HepG2 (cell line): ENCODE data around the gene ARL14EP. TPM values are rescaled to one million over a fixed set of nuclear protein-coding genes. Genes with fewer than 3 reads are reported as not detected.

Experiments
- ATAC-seq: fragments of 200-7000 bp; cut with Tn5 transposase; 3 replicates; pipeline ENCODE4 v1.9.1; 2020; ENCODE audit warnings: mild to moderate bottlenecking, moderate library complexity
- BruUV-seq: library from RNA; stranded (reverse); fragments of 400-500 nt; replicated peaks from 2 replicates; lab custom pipeline; 2021; lab: Mats Ljungman, UMichigan
- CTCF ChIA-PET: fragments of 300-600 bp; formaldehyde crosslinking; extraction: SDS; loops from one replicate; lab custom pipeline; 2021; ENCODE audit warnings: low total read pairs, inconsistent platforms, low intra/inter-chr PET ratio; lab: Yijun Ruan, JAX
- POLR2A ChIA-PET: fragments of 350-600 bp; sonication (Branson Sonifier 250); formaldehyde crosslinking; loops from one replicate; lab custom pipeline; 2020; ENCODE audit warnings: antibody characterized with exemption, inconsistent platforms; lab: Yijun Ruan, JAX
- DNase-seq: peaks from one replicate; pipeline ENCODE4 v3.0.0-alpha.2; 2015; ENCODE audit warnings: low spot score
- FAIRE-seq: peaks from 3 replicates; lab custom pipeline; 2011; peaks lifted over from hg19 to GRCh38; lab: Jason Lieb, UNC
- H2AFZ ChIP-seq: one replicate; pipeline ENCODE4 v1.6.1; 2011; ENCODE audit warnings: low read length, inconsistent platforms
- H3K27ac ChIP-seq: fragments of 300-600 bp; 3 replicates; pipeline ENCODE4 v1.8.0; 2011; ENCODE audit warnings: mixed run types, mild to moderate bottlenecking, mixed read lengths, low read length, inconsistent platforms; ENCODE audit not compliant: insufficient read depth; ENCODE audit errors: extremely low read length
- H3K27me3 ChIP-seq, 2 experiments: fragments of 200-600 bp in 1 of 2; 2 replicates in 1 of 2; 3 replicates in 1 of 2; pipeline versions ENCODE4 v1.6.0 to v1.8.0; 2011; ENCODE audit warnings: low read length in 2 of 2, mild to moderate bottlenecking in 2 of 2, moderate library complexity in 2 of 2, inconsistent platforms in 1 of 2; ENCODE audit not compliant: insufficient read depth in 2 of 2, control insufficient read depth in 1 of 2
- H3K36me3 ChIP-seq, 2 experiments: fragments of 200-600 bp in 1 of 2; replicated peaks in 1 of 2; 2 replicates in 1 of 2; 3 replicates in 1 of 2; pipeline versions ENCODE4 v1.5.1 to v1.8.0; 2011; ENCODE audit warnings: low read length in 2 of 2, inconsistent platforms in 1 of 2; ENCODE audit not compliant: insufficient read depth in 2 of 2, control insufficient read depth in 1 of 2
- H3K4me1 ChIP-seq: 2 replicates; pipeline ENCODE4 v1.5.1; 2012; ENCODE audit warnings: low read length, inconsistent platforms; ENCODE audit not compliant: insufficient read depth
- H3K4me2 ChIP-seq: 2 replicates; pipeline ENCODE4 v1.6.0; 2011; ENCODE audit warnings: low read depth, low read length, inconsistent platforms
- H3K4me3 ChIP-seq, 3 experiments: fragments of 200-600 bp in 1 of 3; sonication (generic), shearing (Covaris generic) in 1 of 3; replicated peaks in 1 of 3; 2 replicates each; pipeline ENCODE4 v1.5.1; 2011 to 2016; ENCODE audit warnings: low read length in 3 of 3, inconsistent platforms in 2 of 3, low read depth in 2 of 3, mild to moderate bottlenecking in 2 of 3, control low read depth in 1 of 3, mixed read lengths in 1 of 3; ENCODE audit not compliant: insufficient read depth in 1 of 3
- H3K79me2 ChIP-seq: one replicate; pipeline ENCODE4 v1.6.1; 2011; ENCODE audit warnings: low read length, inconsistent platforms; ENCODE audit not compliant: insufficient read depth
- H3K9ac ChIP-seq: 2 replicates; pipeline ENCODE4 v1.6.0; 2011; ENCODE audit warnings: mild to moderate bottlenecking, low read depth, low read length, inconsistent platforms; ENCODE audit not compliant: insufficient read depth
- H3K9me3 ChIP-seq: 2 replicates; pipeline ENCODE4 v1.5.1; 2012; ENCODE audit warnings: mild to moderate bottlenecking, low read length
- H4K20me1 ChIP-seq: 2 replicates; pipeline ENCODE4 v1.6.0; 2011; ENCODE audit warnings: inconsistent platforms, mild to moderate bottlenecking, low read length, moderate library complexity; ENCODE audit not compliant: insufficient read depth
- CENPT ChIP-seq: sonication (generic); formaldehyde crosslinking; IDR thresholded peaks from 2 replicates; pipeline ENCODE4 v1.8.0; 2022; ENCODE audit warnings: low read depth, mild to moderate bottlenecking, moderate library complexity, missing genetic modification reagents
- GABPA ChIP-seq, 2 experiments: IDR thresholded peaks; 2 replicates each; pipeline ENCODE4 v1.6.1; 2011 to 2016; ENCODE audit warnings: low read depth in 2 of 2, low read length in 1 of 2, missing biosample characterization in 1 of 2, missing genetic modification characterization in 1 of 2
- KLF13 ChIP-seq: sonication (generic); formaldehyde crosslinking; IDR thresholded peaks from 2 replicates; pipeline ENCODE4 v1.4.0; 2020; ENCODE audit warnings: mild to moderate bottlenecking, missing genetic modification reagents
- ZNF501 ChIP-seq: sonication (generic); formaldehyde crosslinking; IDR thresholded peaks from 2 replicates; pipeline ENCODE4 v1.5.1; 2020; ENCODE audit warnings: mild to moderate bottlenecking, moderate library complexity, missing genetic modification reagents
- ZNF550 ChIP-seq: sonication (generic); formaldehyde crosslinking; IDR thresholded peaks from 2 replicates; pipeline ENCODE4 v1.4.0; 2020; ENCODE audit warnings: mild to moderate bottlenecking, missing genetic modification reagents, borderline replicate concordance
- ZNF891 ChIP-seq: sonication (generic); formaldehyde crosslinking; IDR thresholded peaks from 2 replicates; pipeline ENCODE4 v1.5.0; 2020; ENCODE audit warnings: mild to moderate bottlenecking, missing genetic modification reagents
- WGBS: methylation state at CpG from one replicate; pipeline ENCODE4 v1.1.6; 2017; ENCODE audit warnings: low lambda C conversion rate; 5-methylcytosine and 5-hydroxymethylcytosine counted together
- in situ Hi-C: cut with HindIII; loops from 2 replicates; pipeline ENCODE4 v1.10.0; 2017; ENCODE audit warnings: low pct_unique_long_range_greater_than_20kb; ENCODE audit not compliant: extremely low pct_ligation_motif_present
- intact Hi-C: fragments of 100-400 bp; cut with micrococcal nuclease; formaldehyde crosslinking; loops from one replicate; pipeline ENCODE4 v1.10.0; 2022; ENCODE audit not compliant: unreplicated experiment
- polyA plus RNA-seq, 8 experiments: library from polyadenylated mRNA; depleted of rRNA in 3 of 8; stranded (reverse) in 7 of 8; unstranded in 1 of 8; fragments of >200 nt; fragmentation: Illumina TruSeq in 4 of 8; extraction: Trizol in 4 of 8; gene quantifications; 2 replicates each; pipeline versions ENCODE4 v1.2.1 to v1.2.3, GENCODE V29; 2011 to 2016; ENCODE audit warnings: low read depth in 4 of 8, missing spikeins in 1 of 8, mixed read lengths in 1 of 8; ENCODE audit not compliant: insufficient read depth in 1 of 8
- total RNA-seq, 5 experiments: library from RNA; depleted of rRNA; stranded (reverse); fragments of >200 nt; fragmentation: Illumina TruSeq; extraction: Trizol; gene quantifications; 2 replicates each; pipeline ENCODE4 v1.2.3, GENCODE V29; 2016; ENCODE audit warnings: low read depth in 1 of 5
- TF ChIP-seq, protein P1 (sequence below): sonication (generic); formaldehyde crosslinking; IDR thresholded peaks from 2 replicates; pipeline ENCODE4 v1.4.0; 2020; ENCODE audit warnings: missing genetic modification reagents

The ARL14EP gene
- total and polyA plus RNA-seq, 2 of the 13 experiments (the other 11 are each of a cell fraction or from before 2014, with no cell fraction given) = 9.8 to 15.4 TPM

DNA sequence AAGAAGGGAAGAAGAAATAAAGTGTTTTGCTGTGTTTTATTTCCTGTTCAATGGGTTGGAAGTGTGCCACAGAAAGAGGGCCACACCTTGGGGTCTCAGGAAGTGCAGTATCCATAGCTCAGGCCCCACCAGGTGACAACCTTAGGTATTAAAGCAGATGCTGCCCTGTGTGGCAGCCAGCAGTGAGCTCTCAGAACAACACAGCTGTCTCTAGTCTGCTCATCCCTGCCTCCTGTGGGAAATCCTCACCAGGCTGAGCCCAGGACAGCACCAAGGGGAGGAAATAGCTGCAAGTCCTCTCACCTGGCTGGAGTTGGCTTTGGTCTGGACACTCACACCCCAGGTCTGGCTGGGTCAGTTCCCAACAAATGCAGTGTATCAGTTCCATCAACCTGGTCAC is 25.1 kb downstream of the ARL14EP start (continued):
- TF ChIP-seq ZNF501 (CRISPR knock-in tag) (no peak), KLF13 (no peak), GABPA (IDR thresholded peaks at IDR 0.05; ENCODE audit: low read depth, low read length) (no peak), GABPA (CRISPR knock-in tag; IDR thresholded peaks at IDR 0.05; ENCODE audit: low read depth) (no peak), CENPT (CRISPR knock-in tag) (no peak)

DNA sequence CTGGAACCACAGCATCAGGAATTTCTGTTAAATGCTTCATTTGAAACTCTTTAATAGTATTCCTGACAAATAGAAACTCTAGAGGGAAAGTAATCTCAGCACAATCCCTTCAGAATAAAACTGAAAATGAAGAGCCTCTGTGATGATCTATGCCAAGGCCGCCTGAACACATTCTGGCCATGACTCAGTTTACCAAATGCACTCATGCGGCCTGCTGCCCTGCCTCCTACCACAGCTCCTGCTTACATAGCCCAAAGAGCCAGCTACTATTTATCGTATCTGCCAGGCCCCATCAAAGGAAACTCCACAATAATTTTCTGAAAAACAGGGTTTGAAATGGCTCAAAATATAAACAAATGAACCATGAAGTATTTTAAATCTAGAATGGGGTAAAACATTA is 27.0 kb downstream of the ARL14EP start:
- 15% methylated on average over 3 of the region's 3 CpGs for WGBS
- Histone ChIP-seq H3K36me3 (no peaks in the 10 kb centered on the region), H3K79me2 (no peaks in the 10 kb centered on the region), H3K27ac (no peak overlapping the region), H4K20me1 (no peaks in the 10 kb centered on the region), H3K4me1 (no peaks in the 10 kb centered on the region), H3K4me3 (no peak overlapping the region), H3K27me3 (peaks cover 0 to 4% of the 10 kb centered on the region in 2 experiments; a peak in 1 of 5 replicates), H2AFZ (no peak overlapping the region), H3K9ac (no peak overlapping the region), H3K4me2 (no peak overlapping the region), H3K9me3 (no peaks in the 10 kb centered on the region)
- ChIA-PET POLR2A (no interaction called here), CTCF (no interaction called here)
- in situ Hi-C loops = loop anchor here (10.0 kb wide), 1 partner anchor 505 kb away; no protein-coding TSS in a partner anchor
- ATAC-seq (no peak), FAIRE-seq (no peak), DNase-seq (no peak)
- TF ChIP-seq ZNF891 (CRISPR knock-in tag) = no peak
- TF ChIP-seq, protein P1, sequence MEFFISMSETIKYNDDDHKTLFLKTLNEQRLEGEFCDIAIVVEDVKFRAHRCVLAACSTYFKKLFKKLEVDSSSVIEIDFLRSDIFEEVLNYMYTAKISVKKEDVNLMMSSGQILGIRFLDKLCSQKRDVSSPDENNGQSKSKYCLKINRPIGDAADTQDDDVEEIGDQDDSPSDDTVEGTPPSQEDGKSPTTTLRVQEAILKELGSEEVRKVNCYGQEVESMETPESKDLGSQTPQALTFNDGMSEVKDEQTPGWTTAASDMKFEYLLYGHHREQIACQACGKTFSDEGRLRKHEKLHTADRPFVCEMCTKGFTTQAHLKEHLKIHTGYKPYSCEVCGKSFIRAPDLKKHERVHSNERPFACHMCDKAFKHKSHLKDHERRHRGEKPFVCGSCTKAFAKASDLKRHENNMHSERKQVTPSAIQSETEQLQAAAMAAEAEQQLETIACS (CRISPR knock-in tag) = no peak
- no peak for TF ChIP-seq ZNF550 (CRISPR knock-in tag)
- BruUV-seq = no TSS peak
- intact Hi-C loops = no loop called here
